GM10248 (cell line): ENCODE results near the gene MRPS23.

Source experiments
- CTCF ChIA-PET: fragments of 300-600 bp; sonication (Branson Sonifier 250); formaldehyde crosslinking; extraction: SDS; loops from one replicate; lab custom pipeline; 2021; ENCODE audit warnings: antibody characterized with exemption; lab: Yijun Ruan, JAX
- POLR2A ChIA-PET: fragments of 350-650 bp; sonication (Branson Sonifier 250); formaldehyde crosslinking; extraction: SDS; loops from one replicate; lab custom pipeline; 2020; ENCODE audit warnings: antibody characterized with exemption; lab: Yijun Ruan, JAX
- DNase-seq: peaks from one replicate; pipeline ENCODE4 v3.0.0; 2012; ENCODE audit errors: extremely low spot score
- TF ChIP-seq, protein P1 (sequence below): IDR thresholded peaks from 2 replicates; pipeline ENCODE4 v1.5.1; 2012; ENCODE audit warnings: mild to moderate bottlenecking, low read depth; ENCODE audit errors: extremely low read depth, missing control alignments, control extremely low read depth

The MRPS23 gene

DNA sequence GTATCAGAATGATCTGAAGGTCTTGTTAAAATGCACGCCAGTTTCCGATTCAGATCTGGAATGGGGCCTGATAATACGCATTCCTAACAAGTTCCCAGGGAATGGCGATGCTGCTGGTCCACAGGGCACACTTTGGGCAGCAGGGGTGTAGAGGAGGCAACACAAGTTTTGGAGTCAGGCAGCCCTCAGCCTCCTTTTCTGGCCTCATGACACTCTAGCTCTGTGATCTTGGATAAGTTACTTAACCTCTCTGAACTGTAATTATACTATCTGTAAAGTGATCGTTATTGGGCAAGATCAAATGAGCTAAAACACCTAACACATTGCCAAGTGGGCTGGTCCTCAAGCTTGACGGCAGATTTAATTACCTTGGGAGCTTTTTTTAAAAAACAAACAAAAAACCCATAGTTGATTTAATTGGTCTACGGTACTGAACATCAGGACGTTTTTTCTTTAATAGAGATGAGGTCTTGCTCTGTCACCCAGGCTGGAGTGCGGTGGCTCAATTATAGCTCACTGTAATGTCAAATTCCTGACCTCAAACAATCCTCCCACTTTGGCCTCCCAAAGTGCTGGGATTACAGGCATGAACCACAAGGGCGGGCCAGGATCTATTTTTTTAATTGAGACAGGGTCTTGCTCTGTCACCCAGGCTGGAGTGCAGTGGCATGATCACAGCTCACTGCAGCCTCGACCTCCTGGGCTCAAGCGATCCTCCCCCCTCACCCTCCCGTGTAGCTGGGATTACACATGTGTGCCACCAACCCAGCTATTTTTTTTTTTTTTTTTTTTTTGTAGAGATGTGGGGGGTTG lies 10.0 kb upstream of the MRPS23 start:
- POLR2A ChIA-PET, result interaction anchor here (0.6 to 0.7 kb wide), 2 partner anchors 9 to 656 kb away, joined by 4 read pairs; no protein-coding TSS in a partner anchor
- no peak for DNase-seq
- CTCF ChIA-PET, result interaction anchor here (0.9 to 24.4 kb wide), 24 partner anchors 10 to 263 kb away, joined by 3 to 478 read pairs (median 5); partner anchors contain the start of genes CUEDC1, MRPS23, SRSF1 and VEZF1
- TF ChIP-seq, protein P1, sequence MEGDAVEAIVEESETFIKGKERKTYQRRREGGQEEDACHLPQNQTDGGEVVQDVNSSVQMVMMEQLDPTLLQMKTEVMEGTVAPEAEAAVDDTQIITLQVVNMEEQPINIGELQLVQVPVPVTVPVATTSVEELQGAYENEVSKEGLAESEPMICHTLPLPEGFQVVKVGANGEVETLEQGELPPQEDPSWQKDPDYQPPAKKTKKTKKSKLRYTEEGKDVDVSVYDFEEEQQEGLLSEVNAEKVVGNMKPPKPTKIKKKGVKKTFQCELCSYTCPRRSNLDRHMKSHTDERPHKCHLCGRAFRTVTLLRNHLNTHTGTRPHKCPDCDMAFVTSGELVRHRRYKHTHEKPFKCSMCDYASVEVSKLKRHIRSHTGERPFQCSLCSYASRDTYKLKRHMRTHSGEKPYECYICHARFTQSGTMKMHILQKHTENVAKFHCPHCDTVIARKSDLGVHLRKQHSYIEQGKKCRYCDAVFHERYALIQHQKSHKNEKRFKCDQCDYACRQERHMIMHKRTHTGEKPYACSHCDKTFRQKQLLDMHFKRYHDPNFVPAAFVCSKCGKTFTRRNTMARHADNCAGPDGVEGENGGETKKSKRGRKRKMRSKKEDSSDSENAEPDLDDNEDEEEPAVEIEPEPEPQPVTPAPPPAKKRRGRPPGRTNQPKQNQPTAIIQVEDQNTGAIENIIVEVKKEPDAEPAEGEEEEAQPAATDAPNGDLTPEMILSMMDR, result no peak

DNA sequence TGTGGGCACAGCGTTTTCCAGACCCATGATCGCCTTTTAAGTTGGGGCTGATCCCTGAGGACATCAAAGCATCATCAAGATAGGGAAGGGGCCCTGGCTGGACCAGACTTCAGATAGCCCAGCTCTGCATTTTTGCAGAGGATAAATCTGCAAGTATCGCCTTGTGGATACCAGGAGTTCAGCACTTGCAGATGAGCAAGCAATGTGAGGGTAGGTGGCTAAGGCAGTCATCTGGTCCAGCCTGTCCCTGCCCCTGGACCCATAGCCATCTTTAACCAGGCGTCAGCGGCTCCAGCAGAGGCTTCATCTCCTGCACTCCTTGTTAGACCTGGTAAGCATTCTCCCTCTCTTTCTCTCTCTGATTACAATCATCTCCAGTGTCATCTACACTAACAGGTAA lies 9.0 kb upstream of the MRPS23 start:
- POLR2A ChIA-PET, result no interaction called here
- TF ChIP-seq, protein P1, result no peak
- CTCF ChIA-PET, result interaction anchor here (0.6 to 24.4 kb wide), 27 partner anchors 10 to 730 kb away, joined by 3 to 478 read pairs (median 5); partner anchors contain the start of genes CUEDC1, MRPS23, SRSF1 and VEZF1
- no peak for DNase-seq

DNA sequence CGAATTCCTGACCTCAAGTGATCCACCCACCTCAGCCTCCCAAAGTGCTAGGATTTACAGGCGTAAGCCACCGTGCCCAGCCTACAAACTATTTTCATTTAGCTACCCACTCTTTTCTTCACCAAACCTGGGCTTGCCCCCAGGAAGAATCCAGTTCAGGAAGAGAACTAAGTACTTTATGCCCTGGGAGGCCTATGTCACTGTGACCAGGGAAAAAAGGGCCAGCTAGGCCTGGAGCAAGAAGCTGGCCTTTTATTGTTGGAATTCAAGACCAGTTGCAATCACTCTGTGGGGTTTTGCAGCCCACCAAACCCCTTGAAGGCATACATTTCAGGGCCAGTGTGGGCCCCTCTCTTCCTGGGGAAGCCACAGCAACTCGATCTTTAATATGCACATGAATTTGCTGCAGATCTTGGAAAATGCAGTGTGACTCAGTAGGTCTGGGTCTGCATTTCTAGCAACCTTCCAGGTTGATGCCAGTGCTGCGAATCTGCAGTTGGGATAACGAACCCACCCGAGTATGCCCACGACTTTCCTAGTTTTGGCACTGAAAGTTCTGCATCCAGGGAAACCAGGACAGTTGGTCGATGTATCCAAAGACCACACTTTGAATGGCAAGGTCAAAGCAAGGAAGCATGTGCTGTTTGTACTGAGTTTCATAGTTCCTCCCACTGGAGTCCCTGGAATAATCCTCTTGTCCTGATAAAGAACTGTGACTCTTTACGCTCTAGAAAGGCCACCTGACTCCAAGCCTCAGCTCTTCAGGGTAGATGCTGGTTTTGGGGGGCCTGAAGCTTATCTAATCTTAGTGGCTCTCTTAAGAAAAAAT lies 7.2 kb upstream of the MRPS23 start:
- no peak for DNase-seq
- POLR2A ChIA-PET, result no interaction called here
- TF ChIP-seq, protein P1, result no peak
- CTCF ChIA-PET, result interaction anchor here (1.2 to 24.4 kb wide), 16 partner anchors 8 to 257 kb away, joined by 3 to 478 read pairs (median 8); partner anchors contain the start of genes CUEDC1, MRPS23, SRSF1 and VEZF1

DNA sequence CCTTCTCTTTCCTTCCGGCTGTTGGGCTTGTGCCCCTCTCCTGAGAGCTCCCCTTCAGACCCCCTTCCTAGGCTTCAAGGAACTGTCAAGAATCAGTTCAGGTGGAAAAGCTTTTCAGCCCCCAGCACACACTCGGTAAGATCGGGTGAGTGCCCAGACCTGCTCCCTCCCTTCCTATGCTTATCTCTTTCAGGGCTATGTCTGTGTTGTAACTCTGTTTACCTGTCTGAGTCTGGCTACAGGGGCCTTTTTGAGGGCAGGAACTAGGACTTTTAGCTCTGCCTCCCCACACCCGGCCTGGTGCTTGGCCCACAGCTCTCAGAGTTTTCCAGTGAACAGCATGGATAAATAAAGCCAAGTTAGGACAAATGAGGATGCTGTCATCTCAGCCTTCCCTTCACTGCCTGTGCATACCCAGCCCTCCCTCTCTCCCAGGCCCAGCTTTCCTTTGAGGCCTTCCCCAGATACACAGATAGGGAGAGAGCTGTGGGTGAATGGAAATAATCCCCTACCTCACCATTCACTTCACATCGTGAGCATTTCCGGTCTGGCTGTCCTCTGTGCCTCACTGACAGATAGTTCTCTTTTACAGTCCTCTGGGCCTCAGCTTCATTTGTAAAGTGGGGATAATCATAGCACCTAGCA lies 5.7 kb upstream of the MRPS23 start:
- TF ChIP-seq, protein P1, result no peak
- ChIA-PET CTCF (interaction anchor here (1.6 to 24.4 kb wide), 7 partner anchors 8 to 259 kb away, joined by 3 to 478 read pairs (median 17); partner anchors contain the start of gene VEZF1), POLR2A (interaction anchor here (0.7 to 1.5 kb wide), 3 partner anchors 145 to 583 kb away, joined by 3 to 9 read pairs (median 4); no protein-coding TSS in a partner anchor)
- DNase-seq, result no peak

DNA sequence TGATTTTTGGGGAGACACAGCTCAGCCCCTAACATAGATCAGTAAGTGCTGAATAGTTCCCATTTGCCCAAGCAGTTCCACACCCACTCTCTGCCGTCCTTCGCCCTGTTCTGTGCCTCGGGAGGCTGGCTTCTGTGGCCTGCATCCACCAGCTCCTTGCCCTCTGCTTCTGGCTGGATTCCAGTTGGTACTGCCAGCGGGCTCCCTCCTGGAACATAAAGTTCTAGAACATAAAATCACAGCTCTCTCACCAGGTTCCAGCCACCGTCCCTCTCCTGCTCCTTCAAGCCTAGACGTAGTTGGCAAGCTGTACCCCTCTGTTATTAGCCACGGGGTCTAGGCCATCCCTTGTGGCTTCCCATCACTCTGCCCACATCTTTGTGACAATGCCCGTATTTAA lies 3.9 kb upstream of the MRPS23 start:
- TF ChIP-seq, protein P1, result no peak
- CTCF ChIA-PET, result interaction anchor here (1.0 to 24.4 kb wide), 9 partner anchors 10 to 259 kb away, joined by 3 to 478 read pairs (median 6); partner anchors contain the start of genes SRSF1 and VEZF1
- POLR2A ChIA-PET, result interaction anchor here (0.6 kb wide), 1 partner anchor 229 kb away, joined by 5 read pairs; the partner anchor contains the start of gene DYNLL2
- no peak for DNase-seq

DNA sequence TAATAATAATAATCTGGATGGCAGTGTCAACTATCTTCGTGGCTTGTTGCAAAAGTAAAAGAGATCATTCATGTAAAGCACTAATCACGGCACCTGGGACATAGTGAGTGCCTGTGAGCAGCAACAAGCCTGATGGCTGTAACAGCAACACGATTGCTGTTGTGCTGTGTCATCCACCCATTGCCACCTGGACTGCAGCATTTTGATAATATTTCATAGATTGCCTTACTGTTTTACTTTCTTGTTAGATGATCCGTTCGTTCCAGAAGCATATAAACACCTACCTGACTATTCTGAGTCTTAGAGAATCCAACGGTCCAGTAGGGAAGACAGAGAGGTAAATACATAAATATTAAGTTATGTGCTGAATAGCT lies 3.1 kb upstream of the MRPS23 start:
- POLR2A ChIA-PET, result no interaction called here
- no peak for DNase-seq
- CTCF ChIA-PET, result interaction anchor here (1.0 to 24.4 kb wide), 7 partner anchors 12 to 259 kb away, joined by 3 to 478 read pairs (median 4); partner anchors contain the start of genes SRSF1 and VEZF1
- TF ChIP-seq, protein P1, result no peak
